SU-DHL-6 (cell line): ENCODE measurements around the gene RASSF3.

Experiments used
- EZH2phosphoT487 ChIP-seq: fragments of 200-600 bp; sonication (generic), shearing (Covaris generic); conservative IDR thresholded peaks from 2 replicates; pipeline ENCODE4 v1.6.1; 2018; ENCODE audit warnings: mild to moderate bottlenecking, antibody characterized with exemption, low read length, moderate library complexity, mixed read lengths
- TF ChIP-seq, protein P1 (sequence below): fragments of 200-600 bp; sonication (generic); IDR thresholded peaks from one replicate; pipeline ENCODE4 v1.5.1; 2017; ENCODE audit warnings: antibody characterized with exemption, mild to moderate bottlenecking, low read length, moderate library complexity; ENCODE audit not compliant: insufficient read depth, poor library complexity, severe bottlenecking

DNA sequence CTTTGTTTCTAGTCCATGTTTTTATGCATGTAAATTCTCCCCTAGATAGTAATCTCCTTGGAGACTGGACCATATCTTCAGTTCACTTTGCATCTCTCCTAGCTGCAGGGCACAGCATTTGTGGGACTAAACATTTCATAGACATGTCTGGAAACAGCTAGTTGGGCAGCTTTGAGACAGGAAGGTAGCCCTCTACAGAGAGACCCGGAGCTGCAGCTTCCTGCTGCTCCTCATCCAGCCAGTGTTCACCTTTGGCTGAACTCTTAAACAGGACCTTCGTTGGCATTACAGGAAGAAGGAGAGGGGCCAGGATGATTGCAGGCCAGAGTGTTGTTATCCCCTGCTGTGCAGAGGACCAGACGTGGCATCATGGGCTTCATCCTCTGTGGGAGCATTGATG lies 96.0 kb downstream of the RASSF3 start:
- TF ChIP-seq EZH2phosphoT487 = no peak
- TF ChIP-seq, protein P1, sequence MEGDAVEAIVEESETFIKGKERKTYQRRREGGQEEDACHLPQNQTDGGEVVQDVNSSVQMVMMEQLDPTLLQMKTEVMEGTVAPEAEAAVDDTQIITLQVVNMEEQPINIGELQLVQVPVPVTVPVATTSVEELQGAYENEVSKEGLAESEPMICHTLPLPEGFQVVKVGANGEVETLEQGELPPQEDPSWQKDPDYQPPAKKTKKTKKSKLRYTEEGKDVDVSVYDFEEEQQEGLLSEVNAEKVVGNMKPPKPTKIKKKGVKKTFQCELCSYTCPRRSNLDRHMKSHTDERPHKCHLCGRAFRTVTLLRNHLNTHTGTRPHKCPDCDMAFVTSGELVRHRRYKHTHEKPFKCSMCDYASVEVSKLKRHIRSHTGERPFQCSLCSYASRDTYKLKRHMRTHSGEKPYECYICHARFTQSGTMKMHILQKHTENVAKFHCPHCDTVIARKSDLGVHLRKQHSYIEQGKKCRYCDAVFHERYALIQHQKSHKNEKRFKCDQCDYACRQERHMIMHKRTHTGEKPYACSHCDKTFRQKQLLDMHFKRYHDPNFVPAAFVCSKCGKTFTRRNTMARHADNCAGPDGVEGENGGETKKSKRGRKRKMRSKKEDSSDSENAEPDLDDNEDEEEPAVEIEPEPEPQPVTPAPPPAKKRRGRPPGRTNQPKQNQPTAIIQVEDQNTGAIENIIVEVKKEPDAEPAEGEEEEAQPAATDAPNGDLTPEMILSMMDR = no peak
